Measurements from ENCODE around the gene PARP1.

The PARP1 gene

DNA sequence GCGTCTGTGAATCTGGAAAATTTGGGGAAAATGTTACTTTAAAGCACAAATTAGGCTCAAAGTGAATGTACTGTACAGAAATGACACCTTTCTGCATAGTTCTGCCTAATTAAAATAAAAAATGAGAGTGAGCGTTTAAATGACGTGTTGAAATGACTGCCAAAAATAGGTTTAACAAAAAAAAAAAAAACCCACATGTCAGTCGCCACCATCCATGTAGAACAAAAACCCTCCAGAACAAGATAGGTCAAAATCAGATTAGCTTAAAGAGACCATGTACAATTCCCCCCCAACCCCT lies 745 bp downstream of the PARP1 start:
- no peaks in the 10 kb centered on the region for H3K9me3 Mint-ChIP-seq
- TF ChIP-seq CTCF (IDR thresholded peaks at IDR 0.05; ENCODE audit: unreplicated experiment in 3 of 3) = no peak
- peak overlapping the region; percentile 92 to 97 (median 95) for H3K4me3 Mint-ChIP-seq
- peaks cover 4% of the 10 kb centered on the region for H3K36me3 Mint-ChIP-seq (ENCODE audit: low read depth)
- peak overlapping the region; percentile 83 to 96 (median 95) for H3K27ac Mint-ChIP-seq
- no peaks in the 10 kb centered on the region for H3K27me3 Mint-ChIP-seq (ENCODE audit: low read depth)
- peaks cover 49% of the 10 kb centered on the region for H3K4me1 Mint-ChIP-seq

GRCh38 chr1:226406401-226406881 lies 1.5 kb downstream of the PARP1 start:
- H3K9me3 Mint-ChIP-seq = no peaks in the 10 kb centered on the region
- peaks cover 56% of the 10 kb centered on the region for H3K4me1 Mint-ChIP-seq
- H3K27ac Mint-ChIP-seq = peak overlapping the region; percentile 83 to 96 (median 95)
- TF ChIP-seq CTCF (IDR thresholded peaks at IDR 0.05; ENCODE audit: unreplicated experiment in 3 of 3) = no peak
- H3K4me3 Mint-ChIP-seq = peak overlapping the region; percentile 92 to 97 (median 95)
- H3K36me3 Mint-ChIP-seq (ENCODE audit: low read depth) = peaks cover 11% of the 10 kb centered on the region
- H3K27me3 Mint-ChIP-seq (ENCODE audit: low read depth) = no peaks in the 10 kb centered on the region

- no peak for TF ChIP-seq CTCF (IDR thresholded peaks at IDR 0.05; ENCODE audit: unreplicated experiment in 3 of 3)
- Mint-ChIP-seq H3K36me3 (ENCODE audit: low read depth) (peaks cover 20% of the 10 kb centered on the region), H3K27me3 (ENCODE audit: low read depth) (no peaks in the 10 kb centered on the region), H3K4me3 (peak overlapping the region; percentile 92 to 97 (median 95)), H3K4me1 (peaks cover 66% of the 10 kb centered on the region), H3K27ac (peak overlapping the region in 1 of 3 experiments; percentile 83), H3K9me3 (no peaks in the 10 kb centered on the region)
Observed at GRCh38 chr1:226405411-226405988, 2.4 kb downstream of the PARP1 start.

DNA sequence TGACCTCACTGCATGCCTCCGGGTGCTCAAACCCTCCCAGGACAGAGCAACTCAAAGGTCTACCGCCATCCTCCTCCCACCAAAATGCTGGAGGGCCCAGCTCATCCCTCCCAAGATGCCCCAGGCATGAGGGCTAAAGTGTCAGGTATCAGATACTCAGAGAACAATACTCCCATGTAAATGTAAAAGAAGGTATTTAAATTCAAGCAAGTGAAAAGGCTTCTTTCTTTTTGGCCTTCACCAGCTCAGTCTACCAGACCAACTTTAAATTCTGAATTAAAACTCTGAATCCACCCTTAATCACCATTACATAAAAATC lies 3.0 kb downstream of the PARP1 start:
- no peaks in the 10 kb centered on the region for H3K27me3 Mint-ChIP-seq (ENCODE audit: low read depth)
- peak overlapping the region in 2 of 3 experiments; percentile 76 to 83 for H3K27ac Mint-ChIP-seq
- peak overlapping the region; percentile 92 to 97 (median 95) for H3K4me3 Mint-ChIP-seq
- peaks cover 27% of the 10 kb centered on the region for H3K36me3 Mint-ChIP-seq (ENCODE audit: low read depth)
- H3K9me3 Mint-ChIP-seq = no peaks in the 10 kb centered on the region
- peaks cover 68% of the 10 kb centered on the region for H3K4me1 Mint-ChIP-seq
- TF ChIP-seq CTCF (IDR thresholded peaks at IDR 0.05; ENCODE audit: unreplicated experiment in 3 of 3) = no peak

GRCh38 chr1:226404063-226404903 lies 3.6 kb downstream of the PARP1 start:
- Mint-ChIP-seq H3K9me3 (no peaks in the 10 kb centered on the region), H3K4me3 (peak overlapping the region; percentile 92 to 97 (median 95)), H3K27me3 (ENCODE audit: low read depth) (no peaks in the 10 kb centered on the region), H3K27ac (peak overlapping the region; percentile 68 to 83 (median 81)), H3K36me3 (ENCODE audit: low read depth) (peaks cover 32% of the 10 kb centered on the region), H3K4me1 (peaks cover 68% of the 10 kb centered on the region)
- no peak for TF ChIP-seq CTCF (IDR thresholded peaks at IDR 0.05; ENCODE audit: unreplicated experiment in 3 of 3)
